ENCODE results near the gene SRRM4.

The SRRM4 gene

DNA sequence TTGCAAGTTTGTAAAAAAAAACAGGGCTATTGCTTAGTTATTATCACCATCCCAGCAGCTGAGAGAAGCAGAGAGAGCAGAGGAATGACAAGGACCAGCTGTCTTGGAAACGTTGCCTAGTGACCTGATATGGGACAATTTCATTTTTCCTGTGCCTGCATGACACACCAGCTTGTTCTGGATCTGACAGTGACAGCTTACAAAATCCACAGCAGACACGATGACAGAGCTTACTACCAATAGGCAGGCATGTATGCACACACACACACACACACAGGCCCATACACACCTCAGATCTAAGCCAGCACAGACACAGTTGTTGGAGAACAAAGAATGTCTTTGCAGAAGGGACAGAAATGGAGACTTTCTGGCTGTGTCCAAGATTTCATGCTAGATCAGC, 222.8 kb downstream of the SRRM4 start:
- no peaks in the 10 kb centered on the region for H4K20me1 ChIP-seq (ENCODE audit: insufficient read depth, low read length)
- no peaks in the 10 kb centered on the region for H3K36me3 ChIP-seq (ENCODE audit: insufficient read depth, low read length)
- no peak overlapping the region for H3K4me2 ChIP-seq (ENCODE audit: low read length)
- H2AFZ ChIP-seq (ENCODE audit: low read length) = no peak overlapping the region
- no peaks in the 10 kb centered on the region for H3K9me2 ChIP-seq (ENCODE audit: low read depth, low read length)
- TF ChIP-seq, protein P1, sequence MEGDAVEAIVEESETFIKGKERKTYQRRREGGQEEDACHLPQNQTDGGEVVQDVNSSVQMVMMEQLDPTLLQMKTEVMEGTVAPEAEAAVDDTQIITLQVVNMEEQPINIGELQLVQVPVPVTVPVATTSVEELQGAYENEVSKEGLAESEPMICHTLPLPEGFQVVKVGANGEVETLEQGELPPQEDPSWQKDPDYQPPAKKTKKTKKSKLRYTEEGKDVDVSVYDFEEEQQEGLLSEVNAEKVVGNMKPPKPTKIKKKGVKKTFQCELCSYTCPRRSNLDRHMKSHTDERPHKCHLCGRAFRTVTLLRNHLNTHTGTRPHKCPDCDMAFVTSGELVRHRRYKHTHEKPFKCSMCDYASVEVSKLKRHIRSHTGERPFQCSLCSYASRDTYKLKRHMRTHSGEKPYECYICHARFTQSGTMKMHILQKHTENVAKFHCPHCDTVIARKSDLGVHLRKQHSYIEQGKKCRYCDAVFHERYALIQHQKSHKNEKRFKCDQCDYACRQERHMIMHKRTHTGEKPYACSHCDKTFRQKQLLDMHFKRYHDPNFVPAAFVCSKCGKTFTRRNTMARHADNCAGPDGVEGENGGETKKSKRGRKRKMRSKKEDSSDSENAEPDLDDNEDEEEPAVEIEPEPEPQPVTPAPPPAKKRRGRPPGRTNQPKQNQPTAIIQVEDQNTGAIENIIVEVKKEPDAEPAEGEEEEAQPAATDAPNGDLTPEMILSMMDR (IDR thresholded peaks at IDR 0.05; ENCODE audit: low read length) = no peak
- TF ChIP-seq EZH2 (IDR thresholded peaks at IDR 0.05; ENCODE audit: borderline replicate concordance, low read length) = no peak
- H3K27ac ChIP-seq (ENCODE audit: low read depth, low read length, poor library complexity, severe bottlenecking) = no peak overlapping the region
- H3K9me3 ChIP-seq (ENCODE audit: low read length) = no peaks in the 10 kb centered on the region
- no peaks in the 10 kb centered on the region for H3K27me3 ChIP-seq (ENCODE audit: insufficient read depth, low read length)
- no peak overlapping the region for H3K4me3 ChIP-seq (ENCODE audit: low read depth, low read length, poor library complexity, severe bottlenecking)
- no peaks in the 10 kb centered on the region for H3K4me1 ChIP-seq (ENCODE audit: insufficient read depth, low read length, severe bottlenecking)
- no peak overlapping the region for H3K9ac ChIP-seq (ENCODE audit: low read length)
- no peaks in the 10 kb centered on the region for H3K79me2 ChIP-seq (ENCODE audit: insufficient read depth, low read length)
- no peaks in the 10 kb centered on the region for H3F3A ChIP-seq (ENCODE audit: insufficient read depth, low read length)

DNA sequence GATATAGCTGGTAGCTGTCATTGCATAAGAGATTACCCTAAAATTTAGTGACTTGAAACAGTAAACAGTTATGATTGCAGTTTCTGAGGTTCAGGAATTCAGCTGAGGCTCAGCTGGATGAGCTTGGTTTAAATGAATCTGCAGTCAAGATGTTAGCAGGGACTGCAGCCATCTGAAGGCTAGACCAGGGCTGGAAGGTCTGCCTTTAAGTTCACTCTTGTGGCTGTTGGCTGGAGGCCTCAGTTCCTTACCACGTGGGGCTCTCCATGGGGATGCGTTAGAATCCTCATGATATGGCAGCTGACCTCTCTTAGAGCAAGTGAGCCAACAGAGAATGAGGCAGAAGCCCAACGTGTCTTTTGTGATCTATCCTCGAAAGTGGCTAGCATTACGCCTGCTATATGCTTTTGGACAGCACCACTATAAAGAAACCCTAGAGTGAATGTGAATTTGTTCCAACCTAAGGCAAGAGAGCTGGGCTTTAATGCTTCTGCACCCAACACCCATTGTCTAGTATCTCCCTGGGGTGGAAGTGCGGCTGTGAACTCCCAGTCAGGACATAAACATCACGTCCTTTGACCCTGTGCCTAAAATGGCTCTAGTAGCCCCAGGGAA, 223.4 kb downstream of the SRRM4 start:
- Histone ChIP-seq H3K79me2 (ENCODE audit: insufficient read depth, low read length) (no peaks in the 10 kb centered on the region), H3K27ac (ENCODE audit: low read depth, low read length, poor library complexity, severe bottlenecking) (no peak overlapping the region), H2AFZ (ENCODE audit: low read length) (no peak overlapping the region), H3K27me3 (ENCODE audit: insufficient read depth, low read length) (no peaks in the 10 kb centered on the region), H3K4me2 (ENCODE audit: low read length) (no peak overlapping the region), H4K20me1 (ENCODE audit: insufficient read depth, low read length) (no peaks in the 10 kb centered on the region), H3K9me3 (ENCODE audit: low read length) (no peaks in the 10 kb centered on the region), H3K4me1 (ENCODE audit: insufficient read depth, low read length, severe bottlenecking) (no peaks in the 10 kb centered on the region), H3K9ac (ENCODE audit: low read length) (no peak overlapping the region), H3K36me3 (ENCODE audit: insufficient read depth, low read length) (no peaks in the 10 kb centered on the region), H3K9me2 (ENCODE audit: low read depth, low read length) (no peaks in the 10 kb centered on the region), H3K4me3 (ENCODE audit: low read depth, low read length, poor library complexity, severe bottlenecking) (no peak overlapping the region), H3F3A (ENCODE audit: insufficient read depth, low read length) (no peaks in the 10 kb centered on the region)
- TF ChIP-seq, protein P1 (IDR thresholded peaks at IDR 0.05; ENCODE audit: low read length) = no peak
- TF ChIP-seq EZH2 (IDR thresholded peaks at IDR 0.05; ENCODE audit: borderline replicate concordance, low read length) = no peak

DNA sequence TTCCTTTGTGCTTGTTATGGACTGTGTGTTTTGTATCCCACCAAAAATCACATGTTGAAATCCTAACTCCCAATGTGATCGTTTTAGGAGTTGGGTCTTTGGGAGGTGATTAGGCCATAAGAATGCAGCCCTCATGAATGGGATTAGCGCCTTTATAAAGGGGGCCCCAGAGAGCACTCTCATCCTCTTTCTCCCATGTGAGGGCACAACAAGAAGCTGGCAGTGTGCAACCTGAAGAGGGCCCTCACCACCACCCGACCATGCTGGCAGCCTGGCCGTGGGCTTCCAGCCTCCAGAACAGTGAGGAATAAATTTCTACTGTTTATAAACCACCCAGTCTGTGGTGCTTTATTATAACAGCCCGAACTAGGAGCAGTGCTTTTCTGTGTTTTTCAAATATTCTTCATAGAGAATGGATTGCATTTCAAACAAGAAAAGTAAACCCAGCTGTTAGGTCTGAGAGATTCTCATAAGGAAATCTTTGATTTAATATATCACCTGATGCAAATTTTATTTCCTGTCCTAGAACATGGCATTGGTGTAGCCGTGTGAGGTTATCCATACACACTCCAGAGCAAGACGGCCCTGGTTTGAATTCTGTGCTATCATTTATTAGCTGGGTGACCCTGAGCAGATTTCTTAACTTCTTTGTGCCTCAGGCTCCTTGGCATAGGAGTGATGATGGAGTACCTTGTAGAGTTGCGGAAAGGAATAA, 225.2 kb downstream of the SRRM4 start:
- no peak overlapping the region for H3K9ac ChIP-seq (ENCODE audit: low read length)
- no peaks in the 10 kb centered on the region for H4K20me1 ChIP-seq (ENCODE audit: insufficient read depth, low read length)
- H3K79me2 ChIP-seq (ENCODE audit: insufficient read depth, low read length) = no peaks in the 10 kb centered on the region
- no peak overlapping the region for H3K4me2 ChIP-seq (ENCODE audit: low read length)
- H3K9me2 ChIP-seq (ENCODE audit: low read depth, low read length) = no peaks in the 10 kb centered on the region
- no peak overlapping the region for H2AFZ ChIP-seq (ENCODE audit: low read length)
- no peak for TF ChIP-seq EZH2 (IDR thresholded peaks at IDR 0.05; ENCODE audit: borderline replicate concordance, low read length)
- TF ChIP-seq, protein P1 (IDR thresholded peaks at IDR 0.05; ENCODE audit: low read length) = no peak
- no peak overlapping the region for H3K4me3 ChIP-seq (ENCODE audit: low read depth, low read length, poor library complexity, severe bottlenecking)
- no peaks in the 10 kb centered on the region for H3K27me3 ChIP-seq (ENCODE audit: insufficient read depth, low read length)
- no peaks in the 10 kb centered on the region for H3K9me3 ChIP-seq (ENCODE audit: low read length)
- no peak overlapping the region for H3K27ac ChIP-seq (ENCODE audit: low read depth, low read length, poor library complexity, severe bottlenecking)
- H3K4me1 ChIP-seq (ENCODE audit: insufficient read depth, low read length, severe bottlenecking) = no peaks in the 10 kb centered on the region
- no peaks in the 10 kb centered on the region for H3F3A ChIP-seq (ENCODE audit: insufficient read depth, low read length)
- no peaks in the 10 kb centered on the region for H3K36me3 ChIP-seq (ENCODE audit: insufficient read depth, low read length)

Measured in OCI-LY1 (cell line).